CD4-positive, alpha-beta T cell treated with Interleukin-10 for 1 hour (primary cell): ENCODE measurements around the gene ZNF616.
A peak's percentile ranks its signal among the peaks of the same experiment; 100 is the strongest.

Experiments
- DNase-seq: peaks from one replicate; pipeline ENCODE4 v3.0.0-alpha.2; 2020

ZNF616 gene

GRCh38 chr19:52139252-52140031, at the start of gene ZNF616:
Gene ZNF616, minus strand, starts transcription at chr19:52139938. Its CDS starts 9,426 bp downstream, at chr19:52130512.
- DNase-seq: peak; percentile 77

GRCh38 chr19:52188822-52189734, 49.3 kb upstream of the ZNF616 start:
- no peak for DNase-seq

- no peak for DNase-seq
Observed at GRCh38 chr19:52187407-52187806, 47.7 kb upstream of the ZNF616 start.

- DNase-seq: no peak
Observed at GRCh38 chr19:52176574-52176973, 36.8 kb upstream of the ZNF616 start.

- no peak for DNase-seq
Observed at GRCh38 chr19:52172347-52172746, 32.6 kb upstream of the ZNF616 start.

GRCh38 chr19:52171321-52172169, 31.8 kb upstream of the ZNF616 start, which contains the start of gene ZNF836:
Gene ZNF836, minus strand, starts transcription at chr19:52171621. Its CDS starts 3,549 bp downstream, at chr19:52168072.
- peak; percentile 95 for DNase-seq

- no peak for DNase-seq
Observed at GRCh38 chr19:52170863-52171320, 31.2 kb upstream of the ZNF616 start.

GRCh38 chr19:52170304-52170703, 30.6 kb upstream of the ZNF616 start:
- no peak for DNase-seq

GRCh38 chr19:52155596-52156359, 16.0 kb upstream of the ZNF616 start:
- no peak for DNase-seq

GRCh38 chr19:52148256-52148655, 8.5 kb upstream of the ZNF616 start:
- DNase-seq: no peak

- no peak for DNase-seq
Observed at GRCh38 chr19:52142001-52142595, 2.4 kb upstream of the ZNF616 start.

GRCh38 chr19:52141203-52141602, 1.5 kb upstream of the ZNF616 start:
- DNase-seq: no peak

GRCh38 chr19:52140032-52140710, 433 bp upstream of the ZNF616 start:
- DNase-seq: peak; percentile 98

- DNase-seq: no peak
Observed at GRCh38 chr19:52138983-52139251, 821 bp downstream of the ZNF616 start.

- DNase-seq: no peak
Observed at GRCh38 chr19:52138278-52138982, 1.3 kb downstream of the ZNF616 start.

- DNase-seq: no peak
Observed at GRCh38 chr19:52120286-52120685, 19.5 kb downstream of the ZNF616 start.

GRCh38 chr19:52115526-52116053, 24.1 kb downstream of the ZNF616 start:
- no peak for DNase-seq

- DNase-seq: no peak
Observed at GRCh38 chr19:52114691-52115090, 25.0 kb downstream of the ZNF616 start.

GRCh38 chr19:52112624-52113023, 27.1 kb downstream of the ZNF616 start:
- no peak for DNase-seq

- no peak for DNase-seq
Observed at GRCh38 chr19:52110780-52111179, 29.0 kb downstream of the ZNF616 start.
